GM21381 (cell line): ENCODE results near the gene YPEL4.

Experiments
- ATAC-seq: cut with Tn5 transposase; IDR thresholded peaks from one replicate; pipeline ENCODE4 v1.9.1; 2021; ENCODE audit warnings: mild to moderate bottlenecking, moderate library complexity; ENCODE audit not compliant: unreplicated experiment

The YPEL4 gene

DNA sequence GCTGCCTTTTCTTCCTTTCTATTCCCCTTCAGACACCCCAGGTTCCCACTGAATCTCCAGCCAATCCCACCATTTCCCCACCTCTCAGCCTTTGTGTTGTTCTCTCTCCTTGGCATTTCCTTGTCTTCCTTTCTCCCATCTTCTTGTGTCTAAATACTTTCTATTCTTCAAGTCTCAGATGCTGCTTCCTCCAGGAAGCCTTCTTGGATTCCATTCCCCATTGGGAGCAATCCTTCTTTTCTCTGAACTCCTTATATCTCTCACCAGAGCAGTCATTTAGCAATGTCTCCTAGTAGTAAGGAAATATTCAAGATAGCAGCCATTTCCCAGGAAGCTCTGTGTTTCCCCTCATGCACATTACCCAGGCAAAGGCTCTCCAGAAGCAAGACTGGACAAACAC lies 15.4 kb downstream of the YPEL4 start:
- no peak for ATAC-seq

DNA sequence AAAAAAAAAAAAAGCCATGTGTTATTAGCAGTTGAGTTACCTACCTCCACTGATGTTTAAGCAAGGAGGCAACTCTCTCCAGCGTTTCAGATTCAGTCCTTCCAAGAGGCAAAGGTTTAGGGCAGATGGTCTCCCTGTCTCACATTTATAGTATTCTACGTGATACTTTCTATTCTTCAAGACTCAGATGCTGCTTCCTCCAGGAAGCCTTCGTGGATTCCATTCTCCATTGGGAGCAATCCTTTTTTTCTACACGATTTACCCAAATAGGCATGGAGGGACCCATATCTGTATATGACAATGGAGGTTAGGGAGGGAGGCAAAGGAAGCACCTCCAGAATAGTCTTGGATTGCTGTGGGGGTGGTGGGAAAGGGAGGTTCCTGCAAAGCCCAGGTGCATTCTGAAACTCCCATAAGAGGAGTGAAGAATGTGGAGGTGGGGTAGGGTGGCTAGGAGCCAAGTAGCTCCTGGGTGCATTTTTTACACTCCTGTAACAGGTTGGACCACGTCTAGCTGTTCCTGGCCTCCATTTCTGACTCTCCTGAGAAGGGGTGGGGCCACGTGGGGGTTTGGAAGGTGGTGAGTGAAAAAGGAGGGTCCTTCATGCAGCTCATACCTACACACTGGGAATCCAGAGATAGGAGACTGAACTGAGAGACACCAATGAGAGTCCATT lies 16.2 kb downstream of the YPEL4 start:
- no peak for ATAC-seq

DNA sequence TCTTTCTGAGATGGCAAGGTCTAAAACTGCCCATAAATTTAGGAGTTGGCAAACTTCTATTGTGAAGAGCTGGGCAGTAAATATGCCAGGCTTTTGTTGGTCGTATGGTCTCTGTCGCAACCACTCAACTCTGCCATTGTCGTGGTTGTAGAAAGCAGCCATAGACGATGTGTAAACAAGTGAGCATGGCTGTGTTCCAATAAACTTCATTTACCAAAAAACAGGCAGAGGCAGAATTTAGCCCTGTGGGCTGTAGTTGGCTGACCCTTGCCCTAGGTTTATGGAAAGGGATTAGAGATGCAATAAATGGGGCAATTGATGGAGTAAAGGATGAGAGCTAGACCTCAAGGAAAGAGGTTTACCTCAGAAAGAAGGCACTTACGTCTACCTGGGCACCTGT lies 17.6 kb downstream of the YPEL4 start:
- no peak for ATAC-seq

GRCh38 chr11:57630171-57630570 lies 19.5 kb downstream of the YPEL4 start:
- no peak for ATAC-seq

- ATAC-seq, result no peak
These were observed 22.8 kb downstream of the YPEL4 start for GRCh38 chr11:57626895-57627294.

- ATAC-seq, result no peak
These were observed 24.8 kb downstream of the YPEL4 start for GRCh38 chr11:57624864-57625263.

- ATAC-seq, result no peak
These were observed 27.4 kb downstream of the YPEL4 start for GRCh38 chr11:57622263-57622662.

- ATAC-seq, result no peak
These were observed 29.2 kb downstream of the YPEL4 start for GRCh38 chr11:57620467-57620866.

DNA sequence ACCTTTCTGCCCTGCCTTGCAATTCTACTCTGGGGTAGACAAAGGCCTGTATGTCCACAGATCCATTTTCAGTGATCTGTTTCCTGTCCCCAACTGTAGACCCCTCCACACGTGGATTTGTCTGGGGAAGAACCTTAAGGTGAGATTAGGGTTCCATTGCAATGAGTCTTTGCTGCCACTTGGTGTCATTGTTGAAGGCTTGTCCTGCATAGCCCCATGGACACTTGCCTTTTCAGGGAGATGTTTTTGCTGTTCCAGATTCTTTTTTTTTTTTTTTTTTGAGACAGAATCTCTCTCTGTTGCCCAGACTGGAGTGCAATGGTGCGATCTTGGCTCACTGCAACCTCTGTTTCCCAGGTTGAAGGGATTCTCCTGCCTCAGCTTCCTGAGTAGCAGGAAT lies 30.4 kb downstream of the YPEL4 start:
- ATAC-seq, result no peak

DNA sequence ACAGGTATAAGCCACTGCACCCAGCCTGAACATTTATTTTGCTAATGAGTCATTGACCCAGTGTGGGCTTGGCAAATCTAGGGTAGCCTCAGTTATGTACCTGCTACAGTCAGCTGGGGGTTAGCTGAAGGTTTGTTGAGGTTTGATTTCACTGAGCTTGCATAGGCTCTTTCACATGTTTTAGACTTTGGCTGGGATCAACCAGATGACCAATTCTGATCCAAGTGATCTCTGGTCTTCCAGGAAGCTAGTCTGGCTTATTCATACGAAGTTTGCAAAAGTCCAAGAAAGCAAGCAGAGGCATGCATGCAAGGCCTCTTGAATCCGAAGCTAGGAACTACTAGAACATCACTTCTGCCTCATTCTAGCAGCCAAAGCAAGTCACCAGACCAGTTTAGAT lies 31.3 kb downstream of the YPEL4 start:
- no peak for ATAC-seq

DNA sequence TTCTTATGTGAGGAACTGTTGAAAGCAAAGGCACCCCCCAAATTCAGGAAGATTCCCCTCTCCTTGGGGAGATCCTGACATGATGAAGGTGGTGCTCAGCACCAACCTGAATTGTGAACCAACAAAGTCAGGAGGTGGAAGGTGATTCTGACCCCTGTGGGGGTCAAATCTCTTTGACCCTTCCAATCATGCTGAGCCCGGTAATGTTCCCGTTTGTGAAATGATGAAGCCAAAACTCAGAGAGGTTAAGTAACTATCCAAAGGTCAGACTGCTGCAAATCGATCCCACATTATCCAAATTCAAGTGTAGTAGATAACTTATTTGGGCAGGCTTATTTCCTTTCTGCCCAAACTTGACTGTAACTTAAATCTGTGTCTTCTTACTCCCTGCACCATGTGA lies 33.1 kb downstream of the YPEL4 start:
- no peak for ATAC-seq

DNA sequence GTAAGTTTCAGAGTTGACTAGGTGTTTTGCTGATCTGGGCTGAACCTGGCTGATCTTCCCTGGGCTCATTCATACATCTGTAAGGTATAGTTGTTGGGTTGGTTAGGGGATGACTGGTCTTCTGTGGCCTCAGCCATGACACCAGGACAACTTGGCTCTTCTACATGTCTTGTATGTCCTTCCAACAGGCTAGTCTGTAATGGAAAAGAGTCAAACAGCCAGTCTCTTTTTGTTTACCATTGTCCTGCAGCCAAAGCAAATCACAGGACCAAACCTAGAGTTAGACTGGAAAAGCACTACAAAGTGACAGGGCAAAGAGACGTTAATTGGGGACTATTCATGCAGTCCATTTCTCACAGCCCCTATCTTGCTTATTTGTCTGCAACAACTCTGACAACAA lies 34.4 kb downstream of the YPEL4 start:
- ATAC-seq, result no peak

GRCh38 chr11:57614234-57614772 lies 35.4 kb downstream of the YPEL4 start:
- no peak for ATAC-seq

- ATAC-seq, result no peak
These were observed 39.5 kb downstream of the YPEL4 start for GRCh38 chr11:57610170-57610569.

GRCh38 chr11:57605028-57605420 lies 44.7 kb downstream of the YPEL4 start:
- no peak for ATAC-seq

DNA sequence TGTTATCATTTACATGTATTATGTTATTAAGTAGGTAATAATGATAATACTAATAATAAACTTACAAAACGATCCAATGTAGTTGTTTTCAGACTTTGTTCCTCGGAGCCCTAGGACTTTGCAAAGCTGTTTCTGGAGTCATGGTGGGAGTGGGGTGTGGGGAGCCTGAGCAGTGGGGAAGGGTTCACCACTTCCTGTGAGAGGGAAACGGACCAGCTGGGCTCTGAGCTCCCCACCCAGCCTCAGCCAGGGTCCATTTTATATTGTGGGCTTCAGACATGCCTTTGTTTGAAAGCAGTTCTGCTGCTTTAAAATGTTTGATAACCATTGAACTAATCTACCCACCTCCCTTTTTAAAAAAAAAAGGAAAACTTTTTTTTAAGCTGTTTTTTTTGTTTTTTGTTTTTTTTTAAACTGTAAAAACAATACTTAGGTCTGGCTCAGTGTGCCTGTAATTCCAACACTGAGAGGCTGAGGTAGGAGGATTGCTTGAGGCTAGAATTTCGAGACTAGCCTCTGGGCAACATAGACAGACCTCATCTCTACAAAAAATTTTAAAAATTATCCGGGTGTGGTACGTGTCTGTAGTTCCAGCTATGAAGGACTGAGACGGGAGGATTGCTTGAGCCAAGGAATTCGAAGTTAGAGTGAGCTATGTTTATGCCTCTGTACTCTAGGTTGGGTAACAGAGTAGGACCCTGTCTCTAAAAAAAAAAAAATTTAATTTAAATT lies 45.2 kb downstream of the YPEL4 start:
- ATAC-seq, result no peak

DNA sequence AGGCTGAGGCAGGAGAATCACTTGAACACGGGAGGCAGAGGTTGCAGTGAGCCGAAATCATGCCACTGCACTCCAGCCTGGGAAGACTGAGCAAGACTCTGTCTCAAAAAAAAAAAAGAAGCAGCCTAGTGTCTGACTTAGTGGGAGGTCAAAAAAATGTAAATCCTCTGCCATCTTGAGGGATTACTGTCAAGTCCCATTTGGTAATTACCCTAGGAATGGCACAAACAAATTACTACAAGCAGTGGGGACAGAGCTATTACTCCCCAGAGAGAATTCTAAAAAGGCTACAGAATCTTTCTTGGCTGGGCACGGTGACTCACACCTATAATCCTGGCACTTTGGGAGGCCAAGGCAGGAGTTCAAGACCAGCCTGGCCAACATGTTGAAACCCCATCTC lies 48.4 kb downstream of the YPEL4 start:
- ATAC-seq, result no peak

- no peak for ATAC-seq
These were observed 50.3 kb downstream of the YPEL4 start for GRCh38 chr11:57599381-57599780.

GRCh38 chr11:57598831-57599155 lies 50.9 kb downstream of the YPEL4 start:
- ATAC-seq, result no peak

- no peak for ATAC-seq
These were observed 51.5 kb downstream of the YPEL4 start for GRCh38 chr11:57597916-57598830.

- no peak for ATAC-seq
These were observed 52.2 kb downstream of the YPEL4 start, which contains the start of gene SERPING1 for GRCh38 chr11:57597461-57597915. Gene SERPING1 (plus strand): TSS chr11:57597685. CDS start chr11:57598271, 586 bp downstream.
